Activated B cell treated with CpG ODN at 0.5 μM for 24 hours (primary cell): ENCODE results near the gene ERVH48-1. TPM values are rescaled to one million over a fixed set of nuclear protein-coding genes. Genes with fewer than 3 reads are reported as not detected.
"Not testable (repeated sequence)": the region's sequence is repeated elsewhere in the genome, so short reads cannot be mapped to it uniquely, and the experiment has no call there.

Experiments
- ATAC-seq: fragments of 200-7000 bp; cut with Tn5 transposase; one replicate; pipeline ENCODE4 v1.10.0; 2021; ENCODE audit warnings: low read depth, mild to moderate bottlenecking, moderate library complexity
- CTCF ChIA-PET: fragments of 350-600 bp; sonication (Branson Sonifier 250); formaldehyde crosslinking; loops from one replicate; lab custom pipeline; 2021; ENCODE audit warnings: antibody characterized with exemption; lab: Charles Lee
- POLR2A ChIA-PET: fragments of 350-600 bp; sonication (Branson Sonifier 250); formaldehyde crosslinking; loops from one replicate; lab custom pipeline; 2021; ENCODE audit warnings: antibody characterized with exemption; lab: Charles Lee
- DNase-seq: peaks from one replicate; pipeline ENCODE4 v3.0.0; 2022
- H3K27ac Mint-ChIP-seq: one replicate; pipeline ENCODE4 v1.8.0; 2020; ENCODE audit warnings: mixed read lengths
- H3K27me3 Mint-ChIP-seq: one replicate; pipeline ENCODE4 v1.8.0; 2021; ENCODE audit warnings: mixed read lengths
- H3K36me3 Mint-ChIP-seq: one replicate; pipeline ENCODE4 v1.8.0; 2021; ENCODE audit warnings: low read depth, mixed read lengths
- H3K4me1 Mint-ChIP-seq: one replicate; pipeline ENCODE4 v1.8.0; 2021; ENCODE audit warnings: mixed read lengths
- H3K4me3 Mint-ChIP-seq: one replicate; pipeline ENCODE4 v1.8.0; 2020; ENCODE audit warnings: mild to moderate bottlenecking, mixed read lengths
- H3K9me3 Mint-ChIP-seq: one replicate; pipeline ENCODE4 v1.8.0; 2020; ENCODE audit warnings: mixed read lengths
- intact Hi-C: fragments of 100-400 bp; cut with micrococcal nuclease; formaldehyde crosslinking; loops from one replicate; pipeline ENCODE4 v1.15.1; 2024
- total RNA-seq: library from RNA; stranded (reverse); gene quantifications from 2 replicates; pipeline ENCODE4 v1.2.3, GENCODE V29; 2022
- TF ChIP-seq, protein P1 (sequence below): fragments of 200-600 bp; IDR thresholded peaks from one replicate; pipeline ENCODE4 v1.8.0; 2022; ENCODE audit warnings: antibody characterized with exemption, mild to moderate bottlenecking

The ERVH48-1 gene
- total RNA-seq, 1 donor from 2014 or later = not detected

DNA sequence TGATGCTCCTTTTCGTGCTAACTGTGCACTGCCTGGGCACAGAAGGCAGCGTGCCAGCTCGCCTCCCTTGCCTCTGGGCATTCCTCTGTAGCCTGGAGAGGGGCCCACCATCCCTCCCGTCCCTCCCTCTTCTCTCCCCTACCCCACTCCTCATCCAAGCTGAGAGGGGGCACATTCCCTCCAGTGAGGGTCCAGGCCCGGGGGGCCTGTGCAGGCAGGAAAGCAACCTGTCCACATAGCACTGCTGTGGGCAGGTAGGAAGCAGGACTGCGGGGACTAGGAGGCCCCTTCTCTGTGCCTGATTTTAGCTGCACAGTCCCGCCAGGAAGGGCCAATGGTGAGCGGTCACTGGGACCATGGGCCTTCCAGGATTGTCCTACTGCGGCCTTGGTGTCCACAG lies 38.7 kb upstream of the ERVH48-1 start:
- Mint-ChIP-seq H3K27ac (no peak overlapping the region), H3K9me3 (no peaks in the 10 kb centered on the region), H3K36me3 (no peaks in the 10 kb centered on the region), H3K4me1 (no peaks in the 10 kb centered on the region), H3K27me3 (no peaks in the 10 kb centered on the region), H3K4me3 (no peak overlapping the region)
- intact Hi-C loops = no loop called here
- ATAC-seq = no peak
- DNase-seq = no peak
- ChIA-PET CTCF (no interaction called here), POLR2A (no interaction called here)
- TF ChIP-seq, protein P1, sequence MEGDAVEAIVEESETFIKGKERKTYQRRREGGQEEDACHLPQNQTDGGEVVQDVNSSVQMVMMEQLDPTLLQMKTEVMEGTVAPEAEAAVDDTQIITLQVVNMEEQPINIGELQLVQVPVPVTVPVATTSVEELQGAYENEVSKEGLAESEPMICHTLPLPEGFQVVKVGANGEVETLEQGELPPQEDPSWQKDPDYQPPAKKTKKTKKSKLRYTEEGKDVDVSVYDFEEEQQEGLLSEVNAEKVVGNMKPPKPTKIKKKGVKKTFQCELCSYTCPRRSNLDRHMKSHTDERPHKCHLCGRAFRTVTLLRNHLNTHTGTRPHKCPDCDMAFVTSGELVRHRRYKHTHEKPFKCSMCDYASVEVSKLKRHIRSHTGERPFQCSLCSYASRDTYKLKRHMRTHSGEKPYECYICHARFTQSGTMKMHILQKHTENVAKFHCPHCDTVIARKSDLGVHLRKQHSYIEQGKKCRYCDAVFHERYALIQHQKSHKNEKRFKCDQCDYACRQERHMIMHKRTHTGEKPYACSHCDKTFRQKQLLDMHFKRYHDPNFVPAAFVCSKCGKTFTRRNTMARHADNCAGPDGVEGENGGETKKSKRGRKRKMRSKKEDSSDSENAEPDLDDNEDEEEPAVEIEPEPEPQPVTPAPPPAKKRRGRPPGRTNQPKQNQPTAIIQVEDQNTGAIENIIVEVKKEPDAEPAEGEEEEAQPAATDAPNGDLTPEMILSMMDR = no peak

DNA sequence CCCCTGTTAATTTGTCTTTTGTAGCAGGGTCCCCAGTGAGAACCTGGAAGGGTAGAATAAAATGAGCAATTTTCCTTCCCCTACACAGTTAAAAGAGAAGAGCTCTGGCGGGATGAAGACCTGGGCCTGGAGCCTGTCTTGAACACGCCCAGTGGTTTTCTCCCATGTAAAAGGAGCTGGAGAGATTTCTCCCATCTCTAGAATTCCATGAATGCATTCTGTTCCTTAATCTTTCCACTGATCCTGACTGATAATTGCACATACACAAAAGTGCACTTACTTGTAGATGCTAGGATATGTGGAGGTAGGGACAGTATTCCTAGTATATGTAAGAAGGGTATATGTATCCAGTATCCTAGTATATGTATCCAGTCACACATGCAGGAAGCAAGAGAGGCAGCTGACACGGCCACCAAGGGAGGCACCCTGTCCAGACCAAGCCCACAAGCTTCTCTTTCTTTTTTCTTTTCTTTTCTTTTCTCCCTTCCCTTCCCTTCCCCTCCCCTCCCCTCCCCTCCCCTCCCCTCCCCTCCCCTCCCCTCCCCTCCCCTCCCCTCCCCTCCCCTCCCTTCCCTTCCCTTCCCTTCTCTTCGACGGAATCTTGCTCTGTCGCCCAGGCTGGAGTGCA lies 37.1 kb upstream of the ERVH48-1 start:
- CTCF ChIA-PET = no interaction called here

DNA sequence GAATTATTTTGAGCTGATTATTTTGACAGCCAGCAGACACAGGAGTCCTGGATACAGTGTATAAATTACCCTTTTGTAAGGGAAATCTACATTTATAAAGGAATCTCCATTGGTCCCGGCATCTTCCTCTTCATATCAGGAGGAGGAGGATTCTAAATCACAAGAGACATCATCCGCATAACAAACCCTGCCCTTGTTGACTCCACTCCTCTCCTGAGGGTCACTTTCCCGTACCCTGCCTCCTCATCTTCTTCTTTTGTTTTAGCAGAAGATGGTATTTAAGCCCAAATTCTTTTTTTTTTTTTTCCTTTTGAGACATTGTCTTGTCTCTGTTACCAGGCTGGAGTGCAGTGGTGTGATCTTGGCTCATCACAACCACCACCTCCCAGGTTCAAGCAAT lies 34.3 kb upstream of the ERVH48-1 start:
- DNase-seq = no peak
- ChIA-PET CTCF (no interaction called here), POLR2A (no interaction called here)
- Mint-ChIP-seq H3K27me3 (peaks cover 2% of the 10 kb centered on the region), H3K4me1 (no peaks in the 10 kb centered on the region), H3K27ac (no peak overlapping the region), H3K9me3 (no peaks in the 10 kb centered on the region), H3K4me3 (no peak overlapping the region), H3K36me3 (no peaks in the 10 kb centered on the region)
- TF ChIP-seq, protein P1 = no peak
- no peak for ATAC-seq
- intact Hi-C loops = no loop called here

More for the DNA sequence above, 37.1 kb upstream of the ERVH48-1 start:
- H3K4me1 Mint-ChIP-seq = no peaks in the 10 kb centered on the region
- no peak overlapping the region for H3K4me3 Mint-ChIP-seq
- no peak overlapping the region for H3K27ac Mint-ChIP-seq
- DNase-seq (no peak), ATAC-seq (no peak)
- intact Hi-C loops = no loop called here
- peaks cover 2% of the 10 kb centered on the region for H3K27me3 Mint-ChIP-seq
- H3K36me3 Mint-ChIP-seq = no peaks in the 10 kb centered on the region
- POLR2A ChIA-PET = no interaction called here
- TF ChIP-seq, protein P1 = no peak
- no peaks in the 10 kb centered on the region for H3K9me3 Mint-ChIP-seq

DNA sequence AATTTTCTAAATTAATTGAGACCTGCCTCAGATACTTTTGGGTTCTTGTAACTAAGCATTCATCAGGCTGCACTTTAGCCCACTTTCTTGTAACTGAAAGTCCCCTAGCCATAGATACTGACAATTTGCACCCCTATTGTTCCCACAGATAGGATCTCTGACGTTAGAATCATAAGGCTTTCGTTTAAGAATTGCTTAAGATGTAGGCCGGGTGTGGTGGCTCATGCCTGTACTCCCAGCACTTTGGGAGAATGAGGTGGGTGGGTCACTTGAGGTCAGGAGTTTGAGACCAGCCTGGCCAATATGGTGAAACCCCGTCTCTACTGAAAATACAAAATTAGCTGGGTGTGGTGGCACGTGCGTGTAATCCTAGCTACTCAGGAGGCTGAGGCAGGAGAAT lies 32.7 kb upstream of the ERVH48-1 start:
- ATAC-seq, H3K4me3 Mint-ChIP-seq, H3K27ac Mint-ChIP-seq, H3K4me1 Mint-ChIP-seq, CTCF ChIA-PET, intact Hi-C loops, DNase-seq, H3K27me3 Mint-ChIP-seq, H3K36me3 Mint-ChIP-seq, H3K9me3 Mint-ChIP-seq: not testable (repeated sequence)
- POLR2A ChIA-PET = interaction anchor here (0.6 kb wide), 1 partner anchor 231 kb away, joined by 3 read pairs; no protein-coding TSS in a partner anchor

DNA sequence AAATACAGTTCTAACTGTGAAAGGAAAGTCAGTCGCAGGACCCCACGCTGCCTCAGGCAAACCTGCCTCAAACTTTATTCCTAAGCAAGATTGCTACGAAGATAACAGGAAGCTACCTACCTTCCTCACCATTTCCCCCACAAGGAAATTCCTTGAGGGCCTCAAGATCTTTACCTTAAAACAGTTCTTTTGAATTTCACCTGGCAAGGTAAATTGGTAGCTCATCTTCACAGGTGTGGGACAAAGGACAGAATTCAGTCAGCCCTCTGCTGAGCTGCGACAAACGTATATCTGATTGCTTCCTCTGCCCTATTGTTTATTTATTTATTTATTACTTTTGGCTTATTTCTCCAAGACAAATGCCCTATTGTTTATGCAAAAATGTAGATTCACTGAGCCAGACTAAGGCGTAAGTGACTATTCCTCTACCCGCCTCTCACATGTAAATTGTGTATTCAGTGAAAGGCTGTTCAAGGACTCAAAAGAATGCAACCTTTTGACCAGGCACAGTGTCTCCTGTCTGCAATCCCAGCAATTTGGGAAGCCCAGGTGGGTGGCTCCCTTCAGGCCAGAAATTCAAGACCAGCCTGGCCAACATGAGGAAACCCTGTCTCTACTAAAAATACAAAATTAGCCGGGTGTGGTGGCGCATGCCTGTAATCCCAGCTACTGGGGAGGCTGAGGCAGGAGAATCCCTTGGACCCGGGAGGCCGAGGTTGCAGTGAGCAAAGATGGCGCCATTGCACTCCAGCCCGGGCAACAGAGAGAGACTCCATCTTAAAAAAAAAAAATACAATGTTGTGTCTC lies 31.6 kb upstream of the ERVH48-1 start:
- DNase-seq (no peak), ATAC-seq (peak; percentile 56)
- Mint-ChIP-seq H3K9me3 (no peaks in the 10 kb centered on the region), H3K4me1 (no peaks in the 10 kb centered on the region), H3K27me3 (peaks cover 2% of the 10 kb centered on the region), H3K36me3 (no peaks in the 10 kb centered on the region), H3K4me3 (no peak overlapping the region), H3K27ac (no peak overlapping the region)
- intact Hi-C loops = no loop called here
- ChIA-PET CTCF (no interaction called here), POLR2A (no interaction called here)
- TF ChIP-seq, protein P1 = no peak

DNA sequence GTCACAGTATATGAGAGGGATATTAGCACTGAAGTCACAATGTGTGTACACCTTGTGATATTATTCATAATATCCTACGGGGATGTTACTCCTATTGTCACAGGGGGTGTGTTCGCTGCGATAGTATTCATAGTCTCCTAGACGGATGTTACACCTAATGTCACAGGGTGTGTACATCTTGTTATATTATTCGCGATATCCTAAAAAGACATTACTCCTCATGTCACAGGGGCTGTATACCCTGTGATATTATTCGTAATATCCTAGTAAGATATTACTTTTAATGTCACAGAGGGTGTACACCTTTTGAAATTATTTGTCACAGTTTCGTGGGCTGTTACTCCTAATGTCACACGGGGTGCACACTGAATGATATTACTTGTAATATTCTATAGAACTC lies 25.8 kb upstream of the ERVH48-1 start:
- H3K4me1 Mint-ChIP-seq, H3K27ac Mint-ChIP-seq, H3K36me3 Mint-ChIP-seq, ATAC-seq, H3K4me3 Mint-ChIP-seq, H3K27me3 Mint-ChIP-seq, intact Hi-C loops, CTCF ChIA-PET, POLR2A ChIA-PET, DNase-seq: not testable (repeated sequence)
- peaks cover 13% of the 10 kb centered on the region for H3K9me3 Mint-ChIP-seq

DNA sequence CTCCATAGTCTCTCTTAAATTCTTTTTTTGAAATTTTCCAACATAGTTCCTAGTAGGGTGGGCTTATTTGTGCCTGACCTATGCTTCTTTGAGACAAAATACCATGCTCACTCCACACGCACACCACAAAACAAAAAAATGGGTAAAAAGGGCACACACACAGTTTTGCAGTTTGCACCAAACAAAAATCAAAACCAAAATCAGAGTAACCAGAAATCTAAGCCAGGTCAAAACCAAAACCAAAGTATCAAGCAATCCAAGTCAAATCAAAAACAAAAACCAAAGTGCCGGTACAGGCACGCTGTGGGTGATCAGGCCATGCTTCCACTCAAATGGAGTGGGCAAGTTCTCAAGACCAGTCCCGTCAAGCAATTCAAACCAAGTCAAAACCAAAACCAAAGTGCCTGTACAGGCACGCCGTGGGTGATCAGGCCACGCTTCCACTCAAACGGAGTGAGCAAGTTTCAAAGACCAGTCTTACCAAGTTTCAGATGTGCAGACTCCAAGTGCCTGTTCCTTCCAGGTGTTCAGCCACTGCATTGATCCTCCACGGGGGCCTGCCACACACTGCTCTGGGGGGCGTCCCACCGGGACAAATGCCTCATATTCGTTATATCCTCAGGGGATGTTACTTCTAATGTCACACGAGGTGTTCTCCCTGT lies 23.8 kb upstream of the ERVH48-1 start:
- POLR2A ChIA-PET = not testable (repeated sequence)

More for the DNA sequence above, 23.8 kb upstream of the ERVH48-1 start:
- intact Hi-C loops, DNase-seq, H3K36me3 Mint-ChIP-seq, H3K4me3 Mint-ChIP-seq, H3K4me1 Mint-ChIP-seq, H3K27ac Mint-ChIP-seq, ATAC-seq, H3K27me3 Mint-ChIP-seq, CTCF ChIA-PET: not testable (repeated sequence)
- peaks cover 13% of the 10 kb centered on the region for H3K9me3 Mint-ChIP-seq
